HPDE6-E6E7 (cell line): ENCODE measurements around the gene EBF4.

Experiments
- DNase-seq: peaks from one replicate; pipeline ENCODE4 v3.0.0; 2011; ENCODE audit warnings: missing footprints; ENCODE audit errors: extremely low spot score

Gene EBF4

GRCh38 chr20:2700913-2701620, 8.5 kb downstream of the EBF4 start:
- no peak for DNase-seq

- no peak for DNase-seq
Measured at GRCh38 chr20:2701671-2702081, 9.1 kb downstream of the EBF4 start.

GRCh38 chr20:2703716-2704475, 11.3 kb downstream of the EBF4 start:
- DNase-seq = no peak

GRCh38 chr20:2705931-2706645, 13.5 kb downstream of the EBF4 start:
- DNase-seq = no peak

- no peak for DNase-seq
Measured at GRCh38 chr20:2706688-2707352, 14.2 kb downstream of the EBF4 start.

- no peak for DNase-seq
Measured at GRCh38 chr20:2707353-2708072, 14.9 kb downstream of the EBF4 start.

- DNase-seq = no peak
Measured at GRCh38 chr20:2708073-2708415, 15.5 kb downstream of the EBF4 start.

- DNase-seq = no peak
Measured at GRCh38 chr20:2708665-2709064, 16.1 kb downstream of the EBF4 start.

- no peak for DNase-seq
Measured at GRCh38 chr20:2709205-2709981, 16.8 kb downstream of the EBF4 start.

GRCh38 chr20:2713285-2713684, 20.7 kb downstream of the EBF4 start:
- no peak for DNase-seq

- DNase-seq = no peak
Measured at GRCh38 chr20:2729251-2729713, 36.7 kb downstream of the EBF4 start.

- DNase-seq = no peak
Measured at GRCh38 chr20:2729791-2730190, 37.2 kb downstream of the EBF4 start.

- no peak for DNase-seq
Measured at GRCh38 chr20:2734899-2735298, 42.3 kb downstream of the EBF4 start.

- DNase-seq = no peak
Measured at GRCh38 chr20:2736441-2736840, 43.9 kb downstream of the EBF4 start.

GRCh38 chr20:2738331-2739041, 45.9 kb downstream of the EBF4 start:
- DNase-seq = no peak

- DNase-seq = no peak
Measured at GRCh38 chr20:2739042-2739398, 46.4 kb downstream of the EBF4 start.

GRCh38 chr20:2740702-2741101, 48.1 kb downstream of the EBF4 start:
- DNase-seq = no peak

- no peak for DNase-seq
Measured at GRCh38 chr20:2741463-2741862, 48.9 kb downstream of the EBF4 start.

GRCh38 chr20:2741881-2742280, 49.3 kb downstream of the EBF4 start:
- DNase-seq = no peak

- DNase-seq = no peak
Measured at GRCh38 chr20:2742431-2742830, 49.9 kb downstream of the EBF4 start.
